GM23338 (cell line): ENCODE data around the gene SVOPL. TPM values are rescaled to one million over a fixed set of nuclear protein-coding genes. Genes with fewer than 3 reads are reported as not detected.

ENCODE experiments used
- ATAC-seq: fragments of 200-7000 bp; cut with Tn5 transposase; 3 replicates; pipeline ENCODE4 v1.9.1; 2020
- DNase-seq: peaks from one replicate; pipeline ENCODE4 v3.0.0-alpha.2; 2015; ENCODE audit warnings: low spot score
- H2AFZ ChIP-seq: fragments of 200-600 bp; sonication (generic); 2 replicates; pipeline ENCODE4 v1.8.0; 2016; ENCODE audit warnings: antibody characterized with exemption, mild to moderate bottlenecking, moderate library complexity
- H3F3A ChIP-seq: fragments of 200-600 bp; sonication (generic); replicated peaks from 2 replicates; pipeline ENCODE4 v1.8.0; 2017; ENCODE audit warnings: antibody characterized with exemption, mixed run types, low read depth
- H3K27ac ChIP-seq: fragments of 200-600 bp; sonication (generic); 2 replicates; pipeline ENCODE4 v1.6.1; 2016; ENCODE audit warnings: low read depth
- H3K27me3 ChIP-seq: fragments of 200-600 bp; sonication (generic); 2 replicates; pipeline ENCODE4 v1.8.0; 2016; ENCODE audit warnings: mild to moderate bottlenecking, mixed run types, moderate library complexity; ENCODE audit not compliant: insufficient read depth
- H3K36me3 ChIP-seq: fragments of 200-600 bp; sonication (generic); 2 replicates; pipeline ENCODE4 v1.8.0; 2016; ENCODE audit warnings: mild to moderate bottlenecking; ENCODE audit not compliant: insufficient read depth
- H3K4me1 ChIP-seq: fragments of 200-600 bp; sonication (generic); 2 replicates; pipeline ENCODE4 v1.8.0; 2016; ENCODE audit warnings: mild to moderate bottlenecking, moderate library complexity; ENCODE audit not compliant: insufficient read depth
- H3K4me2 ChIP-seq: fragments of 200-600 bp; sonication (generic); 2 replicates; pipeline ENCODE4 v1.7.1; 2017; ENCODE audit warnings: mixed run types
- H3K4me3 ChIP-seq: fragments of 200-600 bp; sonication (generic); 2 replicates; pipeline ENCODE4 v1.6.1; 2016; ENCODE audit warnings: mixed run types
- H3K79me2 ChIP-seq: fragments of 200-600 bp; sonication (generic); replicated peaks from 2 replicates; pipeline ENCODE4 v1.8.0; 2017; ENCODE audit warnings: mild to moderate bottlenecking; ENCODE audit not compliant: insufficient read depth
- H3K9me2 ChIP-seq: fragments of 200-600 bp; sonication (generic); 2 replicates; pipeline ENCODE4 v1.8.0; 2017; ENCODE audit not compliant: insufficient read depth
- H4K20me1 ChIP-seq: fragments of 200-600 bp; sonication (generic); replicated peaks from 2 replicates; pipeline ENCODE4 v1.8.0; 2017; ENCODE audit warnings: mild to moderate bottlenecking; ENCODE audit not compliant: insufficient read depth
- H3K27ac Mint-ChIP-seq: 2 replicates; pipeline ENCODE4 v1.8.0; 2020; ENCODE audit warnings: inconsistent platforms, mild to moderate bottlenecking, moderate library complexity, mixed read lengths
- H3K27me3 Mint-ChIP-seq: 3 replicates; pipeline ENCODE4 v1.8.0; 2022; ENCODE audit warnings: low read depth, mild to moderate bottlenecking, moderate library complexity, mixed read lengths, inconsistent platforms; ENCODE audit not compliant: insufficient read depth, poor library complexity
- H3K36me3 Mint-ChIP-seq: 3 replicates; pipeline ENCODE4 v1.8.0; 2021; ENCODE audit warnings: low read depth, mild to moderate bottlenecking, inconsistent platforms, moderate library complexity, mixed read lengths
- H3K4me1 Mint-ChIP-seq: 3 replicates; pipeline ENCODE4 v1.8.0; 2020; ENCODE audit warnings: mild to moderate bottlenecking, inconsistent platforms, mixed read lengths
- H3K4me3 Mint-ChIP-seq: 3 replicates; pipeline ENCODE4 v1.8.0; 2021; ENCODE audit warnings: moderate library complexity, mild to moderate bottlenecking, inconsistent platforms, mixed read lengths
- H3K9me3 Mint-ChIP-seq: 3 replicates; pipeline ENCODE4 v1.8.0; 2020; ENCODE audit warnings: moderate library complexity, mild to moderate bottlenecking, inconsistent platforms, mixed read lengths
- CREB1 ChIP-seq: fragments of 250-450 bp; sonication (Bioruptor Pico); IDR thresholded peaks from 2 replicates; pipeline ENCODE4 v1.5.0; 2020; ENCODE audit warnings: low read depth, mild to moderate bottlenecking, moderate library complexity
- CTCF ChIP-seq, 2 experiments: fragments of 200-600 bp in 1 of 2; sonication (generic) in 1 of 2; conservative IDR thresholded peaks; 2 replicates each; pipeline versions ENCODE4 v1.5.1 to v1.6.1; 2016 to 2017; ENCODE audit warnings: antibody characterized with exemption in 2 of 2, low read depth in 2 of 2, mild to moderate bottlenecking in 2 of 2, moderate library complexity in 1 of 2
- EZH2 ChIP-seq: fragments of 200-600 bp; sonication (generic); IDR thresholded peaks from one replicate; pipeline ENCODE4 v1.8.0; 2017; ENCODE audit warnings: antibody characterized with exemption, mild to moderate bottlenecking, low read depth; ENCODE audit not compliant: unreplicated experiment
- JUNB ChIP-seq: IDR thresholded peaks from one replicate; pipeline ENCODE4 v1.6.1; 2016; ENCODE audit warnings: antibody characterized with exemption; ENCODE audit not compliant: unreplicated experiment
- POLR2AphosphoS5 ChIP-seq: IDR thresholded peaks from 2 replicates; pipeline ENCODE4 v1.6.1; 2016; ENCODE audit warnings: antibody characterized with exemption, low read depth
- REST ChIP-seq: IDR thresholded peaks from one replicate; pipeline ENCODE4 v1.6.1; 2018; ENCODE audit warnings: antibody characterized with exemption; ENCODE audit not compliant: unreplicated experiment
- polyA plus RNA-seq: library from polyadenylated mRNA; unstranded; fragments of >200 nt; fragmentation: Nextera tagmentation; extraction: Ambion mirVana; gene quantifications from 2 replicates; pipeline ENCODE4 v1.2.1, GENCODE V29; 2016
- total RNA-seq: library from RNA; depleted of rRNA; stranded (reverse); fragments of >200 nt; shearing (Covaris generic); gene quantifications from 2 replicates; pipeline ENCODE4 v1.2.3, GENCODE V29; 2014
- TF ChIP-seq, protein P1 (sequence below): fragments of 250-450 bp; sonication (Bioruptor Pico); IDR thresholded peaks from 2 replicates; pipeline ENCODE4 v1.5.0; 2020; ENCODE audit warnings: mild to moderate bottlenecking, moderate library complexity

Gene SVOPL
- total and polyA plus RNA-seq, 2 experiments from 2014 or later: 1.4 to 2.1 TPM

GRCh38 chr7:138590154-138590553 lies 111.0 kb downstream of the SVOPL start:
- H3K27me3 Mint-ChIP-seq: peaks cover 10% of the 10 kb centered on the region
- ATAC-seq: peak; percentile 22
- TF ChIP-seq CTCF (conservative IDR thresholded peaks at IDR 0.05; ENCODE audit: low read depth in 2 of 2): no peak
- peak; percentile 45 for TF ChIP-seq POLR2AphosphoS5
- H3K9me3 Mint-ChIP-seq: no peaks in the 10 kb centered on the region
- Histone ChIP-seq H3K9me2 (no peaks in the 10 kb centered on the region), H3K79me2 (no peaks in the 10 kb centered on the region), H3K4me1 (no peaks in the 10 kb centered on the region; the same call in 1 of the 2 replicates), H3K4me3 (no peak overlapping the region), H3K27me3 (no peaks in the 10 kb centered on the region), H3F3A (0 out of 2 replicates have a peak, but pooled peaks cover 2% of the 10 kb centered on the region), H3K27ac (peak overlapping the region; percentile 30), H4K20me1 (no peaks in the 10 kb centered on the region), H3K36me3 (peaks cover 10% of the 10 kb centered on the region; the same call in 1 of the 2 replicates), H2AFZ (no peak overlapping the region), H3K4me2 (no peak overlapping the region)
- no peak overlapping the region for H3K27ac Mint-ChIP-seq
- H3K4me3 Mint-ChIP-seq: no peak overlapping the region
- peaks cover 33% of the 10 kb centered on the region for H3K36me3 Mint-ChIP-seq
- peaks cover 11% of the 10 kb centered on the region for H3K4me1 Mint-ChIP-seq
- peak; percentile 18 for DNase-seq

DNA sequence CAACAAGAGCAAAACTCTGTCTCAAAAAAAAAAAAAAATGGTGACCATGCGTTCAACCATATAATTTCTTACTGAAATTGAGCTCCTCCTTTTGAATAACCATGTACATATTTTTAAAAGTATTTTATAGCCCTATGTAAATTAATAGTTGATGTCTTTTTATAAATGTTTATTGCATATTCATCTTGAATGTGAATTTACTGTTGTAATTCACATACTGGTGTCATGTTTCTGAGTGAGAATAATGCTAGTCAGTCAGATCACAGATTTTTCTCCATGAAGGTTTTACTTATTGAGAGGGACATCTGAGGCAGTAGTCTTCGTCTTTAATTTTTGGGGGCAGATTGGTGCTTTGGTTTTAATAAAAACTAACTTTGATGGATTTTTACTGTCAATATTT lies 112.2 kb downstream of the SVOPL start:
- Histone ChIP-seq H4K20me1 (no peaks in the 10 kb centered on the region), H3K27ac (0 out of 2 replicates have a peak overlapping the region, but pooled peaks have one; percentile 30), H2AFZ (no peak overlapping the region), H3K4me3 (no peak overlapping the region), H3K4me1 (no peaks in the 10 kb centered on the region; the same call in 1 of the 2 replicates), H3K9me2 (no peaks in the 10 kb centered on the region), H3K79me2 (no peaks in the 10 kb centered on the region), H3K4me2 (no peak overlapping the region), H3F3A (0 out of 2 replicates have a peak, but pooled peaks cover 2% of the 10 kb centered on the region), H3K36me3 (peaks cover 21% of the 10 kb centered on the region; the same call in 1 of the 2 replicates), H3K27me3 (no peaks in the 10 kb centered on the region)
- no peak for ATAC-seq
- Mint-ChIP-seq H3K27ac (no peak overlapping the region; the same call in 1 of the 2 replicates), H3K4me3 (no peak overlapping the region), H3K9me3 (no peaks in the 10 kb centered on the region), H3K4me1 (peaks cover 11% of the 10 kb centered on the region), H3K27me3 (peaks cover 10% of the 10 kb centered on the region), H3K36me3 (peaks cover 44% of the 10 kb centered on the region)
- TF ChIP-seq JUNB: no peak
- TF ChIP-seq, protein P1, sequence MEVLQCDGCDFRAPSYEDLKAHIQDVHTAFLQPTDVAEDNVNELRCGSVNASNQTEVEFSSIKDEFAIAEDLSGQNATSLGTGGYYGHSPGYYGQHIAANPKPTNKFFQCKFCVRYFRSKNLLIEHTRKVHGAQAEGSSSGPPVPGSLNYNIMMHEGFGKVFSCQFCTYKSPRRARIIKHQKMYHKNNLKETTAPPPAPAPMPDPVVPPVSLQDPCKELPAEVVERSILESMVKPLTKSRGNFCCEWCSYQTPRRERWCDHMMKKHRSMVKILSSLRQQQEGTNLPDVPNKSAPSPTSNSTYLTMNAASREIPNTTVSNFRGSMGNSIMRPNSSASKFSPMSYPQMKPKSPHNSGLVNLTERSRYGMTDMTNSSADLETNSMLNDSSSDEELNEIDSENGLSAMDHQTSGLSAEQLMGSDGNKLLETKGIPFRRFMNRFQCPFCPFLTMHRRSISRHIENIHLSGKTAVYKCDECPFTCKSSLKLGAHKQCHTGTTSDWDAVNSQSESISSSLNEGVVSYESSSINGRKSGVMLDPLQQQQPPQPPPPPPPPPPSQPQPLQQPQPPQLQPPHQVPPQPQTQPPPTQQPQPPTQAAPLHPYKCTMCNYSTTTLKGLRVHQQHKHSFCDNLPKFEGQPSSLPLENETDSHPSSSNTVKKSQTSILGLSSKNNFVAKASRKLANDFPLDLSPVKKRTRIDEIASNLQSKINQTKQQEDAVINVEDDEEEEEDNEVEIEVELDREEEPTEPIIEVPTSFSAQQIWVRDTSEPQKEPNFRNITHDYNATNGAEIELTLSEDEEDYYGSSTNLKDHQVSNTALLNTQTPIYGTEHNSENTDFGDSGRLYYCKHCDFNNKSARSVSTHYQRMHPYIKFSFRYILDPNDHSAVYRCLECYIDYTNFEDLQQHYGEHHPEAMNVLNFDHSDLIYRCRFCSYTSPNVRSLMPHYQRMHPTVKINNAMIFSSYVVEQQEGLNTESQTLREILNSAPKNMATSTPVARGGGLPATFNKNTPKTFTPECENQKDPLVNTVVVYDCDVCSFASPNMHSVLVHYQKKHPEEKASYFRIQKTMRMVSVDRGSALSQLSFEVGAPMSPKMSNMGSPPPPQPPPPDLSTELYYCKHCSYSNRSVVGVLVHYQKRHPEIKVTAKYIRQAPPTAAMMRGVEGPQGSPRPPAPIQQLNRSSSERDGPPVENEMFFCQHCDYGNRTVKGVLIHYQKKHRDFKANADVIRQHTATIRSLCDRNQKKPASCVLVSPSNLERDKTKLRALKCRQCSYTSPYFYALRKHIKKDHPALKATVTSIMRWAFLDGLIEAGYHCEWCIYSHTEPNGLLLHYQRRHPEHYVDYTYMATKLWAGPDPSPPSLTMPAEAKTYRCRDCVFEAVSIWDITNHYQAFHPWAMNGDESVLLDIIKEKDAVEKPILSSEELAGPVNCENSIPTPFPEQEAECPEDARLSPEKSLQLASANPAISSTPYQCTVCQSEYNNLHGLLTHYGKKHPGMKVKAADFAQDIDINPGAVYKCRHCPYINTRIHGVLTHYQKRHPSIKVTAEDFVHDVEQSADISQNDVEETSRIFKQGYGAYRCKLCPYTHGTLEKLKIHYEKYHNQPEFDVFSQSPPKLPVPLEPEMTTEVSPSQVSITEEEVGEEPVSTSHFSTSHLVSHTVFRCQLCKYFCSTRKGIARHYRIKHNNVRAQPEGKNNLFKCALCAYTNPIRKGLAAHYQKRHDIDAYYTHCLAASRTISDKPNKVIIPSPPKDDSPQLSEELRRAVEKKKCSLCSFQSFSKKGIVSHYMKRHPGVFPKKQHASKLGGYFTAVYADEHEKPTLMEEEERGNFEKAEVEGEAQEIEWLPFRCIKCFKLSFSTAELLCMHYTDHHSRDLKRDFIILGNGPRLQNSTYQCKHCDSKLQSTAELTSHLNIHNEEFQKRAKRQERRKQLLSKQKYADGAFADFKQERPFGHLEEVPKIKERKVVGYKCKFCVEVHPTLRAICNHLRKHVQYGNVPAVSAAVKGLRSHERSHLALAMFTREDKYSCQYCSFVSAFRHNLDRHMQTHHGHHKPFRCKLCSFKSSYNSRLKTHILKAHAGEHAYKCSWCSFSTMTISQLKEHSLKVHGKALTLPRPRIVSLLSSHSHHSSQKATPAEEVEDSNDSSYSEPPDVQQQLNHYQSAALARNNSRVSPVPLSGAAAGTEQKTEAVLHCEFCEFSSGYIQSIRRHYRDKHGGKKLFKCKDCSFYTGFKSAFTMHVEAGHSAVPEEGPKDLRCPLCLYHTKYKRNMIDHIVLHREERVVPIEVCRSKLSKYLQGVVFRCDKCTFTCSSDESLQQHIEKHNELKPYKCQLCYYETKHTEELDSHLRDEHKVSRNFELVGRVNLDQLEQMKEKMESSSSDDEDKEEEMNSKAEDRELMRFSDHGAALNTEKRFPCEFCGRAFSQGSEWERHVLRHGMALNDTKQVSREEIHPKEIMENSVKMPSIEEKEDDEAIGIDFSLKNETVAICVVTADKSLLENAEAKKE (CRISPR knock-in tag): no peak
- no peak for TF ChIP-seq EZH2
- no peak for TF ChIP-seq REST
- no peak for TF ChIP-seq CREB1 (CRISPR knock-in tag)
- DNase-seq: no peak
